Measurements from ENCODE around the gene POT1. TPM values are rescaled to one million over a fixed set of nuclear protein-coding genes. Genes with fewer than 3 reads are reported as not detected.

Gene POT1
- polyA plus RNA-seq, 1 donor (not counting 4 experiments of a cell fraction or from before 2014, with no cell fraction given): 36.6 TPM

DNA sequence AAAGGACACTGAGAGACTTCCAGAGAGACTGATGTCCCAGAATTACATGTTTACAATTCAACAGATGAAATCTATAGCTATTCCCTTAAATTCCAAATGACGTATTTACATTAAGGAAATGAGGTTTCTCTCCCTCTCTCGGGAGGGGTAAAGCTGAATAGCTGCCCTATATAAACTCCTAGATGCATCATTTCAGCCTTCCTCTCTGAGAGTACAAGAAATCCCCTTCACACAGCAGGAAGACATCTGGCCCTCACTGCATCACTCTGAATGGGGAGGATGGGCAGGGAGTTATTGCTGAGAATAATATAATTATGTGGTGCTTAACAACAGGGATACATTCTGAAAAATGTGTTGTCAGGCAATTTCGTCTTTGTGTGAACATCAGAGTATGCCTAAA lies 11.0 kb downstream of the POT1 start:
- no peak for TF ChIP-seq EZH2 (IDR thresholded peaks at IDR 0.05; ENCODE audit: low read length)
- TF ChIP-seq, protein P1, sequence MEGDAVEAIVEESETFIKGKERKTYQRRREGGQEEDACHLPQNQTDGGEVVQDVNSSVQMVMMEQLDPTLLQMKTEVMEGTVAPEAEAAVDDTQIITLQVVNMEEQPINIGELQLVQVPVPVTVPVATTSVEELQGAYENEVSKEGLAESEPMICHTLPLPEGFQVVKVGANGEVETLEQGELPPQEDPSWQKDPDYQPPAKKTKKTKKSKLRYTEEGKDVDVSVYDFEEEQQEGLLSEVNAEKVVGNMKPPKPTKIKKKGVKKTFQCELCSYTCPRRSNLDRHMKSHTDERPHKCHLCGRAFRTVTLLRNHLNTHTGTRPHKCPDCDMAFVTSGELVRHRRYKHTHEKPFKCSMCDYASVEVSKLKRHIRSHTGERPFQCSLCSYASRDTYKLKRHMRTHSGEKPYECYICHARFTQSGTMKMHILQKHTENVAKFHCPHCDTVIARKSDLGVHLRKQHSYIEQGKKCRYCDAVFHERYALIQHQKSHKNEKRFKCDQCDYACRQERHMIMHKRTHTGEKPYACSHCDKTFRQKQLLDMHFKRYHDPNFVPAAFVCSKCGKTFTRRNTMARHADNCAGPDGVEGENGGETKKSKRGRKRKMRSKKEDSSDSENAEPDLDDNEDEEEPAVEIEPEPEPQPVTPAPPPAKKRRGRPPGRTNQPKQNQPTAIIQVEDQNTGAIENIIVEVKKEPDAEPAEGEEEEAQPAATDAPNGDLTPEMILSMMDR (optimal IDR thresholded peaks at IDR 0.05 in 1 of 3, IDR thresholded peaks at IDR 0.05 in 1 of 3, conservative IDR thresholded peaks at IDR 0.05 in 1 of 3; ENCODE audit: extremely low read depth in 1 of 3, insufficient read depth in 2 of 3, low read length in 3 of 3): no peak
- no peak for FAIRE-seq
- dilution Hi-C loops (cut with MboI; ENCODE audit: extremely low pct_ligation_motif_present, low sequenced_read_pairs): no loop called here

DNA sequence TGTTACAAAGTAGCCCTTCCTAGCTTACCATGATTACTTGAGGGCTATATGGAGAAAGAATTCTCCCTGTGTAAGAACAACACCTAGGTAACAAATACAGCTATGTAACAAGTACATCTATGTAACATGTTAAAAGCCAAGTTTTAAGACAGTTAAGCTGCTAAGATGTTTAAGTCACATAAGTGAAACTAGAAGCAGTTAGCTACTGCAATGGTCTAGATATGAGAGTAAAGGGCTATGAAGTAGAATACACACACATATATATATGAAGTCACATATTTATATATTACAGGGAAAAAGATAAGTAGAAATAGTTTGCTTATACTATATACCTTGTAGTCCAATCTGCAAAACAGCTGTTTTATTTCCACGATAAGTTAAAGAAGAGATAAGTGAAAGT lies 14.4 kb downstream of the POT1 start:
- peaks cover 6% of the 10 kb centered on the region for H3K79me2 ChIP-seq (ENCODE audit: control insufficient read depth, insufficient read depth, low read length)
- H3K9ac ChIP-seq (ENCODE audit: control insufficient read depth, extremely low read depth, insufficient read depth, low read length): no peak overlapping the region
- no peak overlapping the region for H3K27ac ChIP-seq (ENCODE audit: control insufficient read depth, insufficient read depth, low read length)
- dilution Hi-C loops (cut with MboI; ENCODE audit: extremely low pct_ligation_motif_present, low sequenced_read_pairs): no loop called here
- no peaks in the 10 kb centered on the region for H3K4me1 ChIP-seq (ENCODE audit: control insufficient read depth, extremely low read depth, insufficient read depth, low read length)
- no peak overlapping the region for H3K4me3 ChIP-seq (ENCODE audit: control insufficient read depth in 2 of 3, extremely low read depth in 1 of 3, insufficient read depth in 2 of 3, low read depth in 1 of 3, low read length in 3 of 3)
- no peak for TF ChIP-seq EZH2 (IDR thresholded peaks at IDR 0.05; ENCODE audit: low read length)
- TF ChIP-seq, protein P1 (optimal IDR thresholded peaks at IDR 0.05 in 1 of 3, IDR thresholded peaks at IDR 0.05 in 1 of 3, conservative IDR thresholded peaks at IDR 0.05 in 1 of 3; ENCODE audit: extremely low read depth in 1 of 3, insufficient read depth in 2 of 3, low read length in 3 of 3): no peak
- DNase-seq (ENCODE audit: low read depth, low spot score) (no peak), FAIRE-seq (no peak)
- no peaks in the 10 kb centered on the region for H4K20me1 ChIP-seq (ENCODE audit: control insufficient read depth, extremely low read depth, insufficient read depth, low read length)
- no peaks in the 10 kb centered on the region for H3K9me1 ChIP-seq (ENCODE audit: control insufficient read depth, extremely low read depth, insufficient read depth, low read length)
- no peaks in the 10 kb centered on the region for H3K36me3 ChIP-seq (ENCODE audit: control insufficient read depth in 2 of 2, extremely low read depth in 1 of 2, insufficient read depth in 2 of 2, low read length in 2 of 2)
- H3K4me2 ChIP-seq (ENCODE audit: control insufficient read depth, extremely low read depth, insufficient read depth, low read depth, low read length): no peak overlapping the region
- H3K9me3 ChIP-seq (ENCODE audit: control insufficient read depth, low read depth, low read length): no peaks in the 10 kb centered on the region
- no peaks in the 10 kb centered on the region for H3K27me3 ChIP-seq (ENCODE audit: control insufficient read depth, extremely low read depth, insufficient read depth, low read length)
- H2AFZ ChIP-seq (ENCODE audit: control insufficient read depth, low read length): no peak overlapping the region

More for the DNA sequence above, 11.0 kb downstream of the POT1 start:
- no peaks in the 10 kb centered on the region for H4K20me1 ChIP-seq (ENCODE audit: control insufficient read depth, extremely low read depth, insufficient read depth, low read length)
- H3K4me1 ChIP-seq (ENCODE audit: control insufficient read depth, extremely low read depth, insufficient read depth, low read length): no peaks in the 10 kb centered on the region
- H3K79me2 ChIP-seq (ENCODE audit: control insufficient read depth, insufficient read depth, low read length): peaks cover 19% of the 10 kb centered on the region
- DNase-seq (ENCODE audit: low read depth, low spot score): no peak
- H2AFZ ChIP-seq (ENCODE audit: control insufficient read depth, low read length): no peak overlapping the region
- H3K4me2 ChIP-seq (ENCODE audit: control insufficient read depth, extremely low read depth, insufficient read depth, low read depth, low read length): no peak overlapping the region
- H3K36me3 ChIP-seq (ENCODE audit: control insufficient read depth in 2 of 2, extremely low read depth in 1 of 2, insufficient read depth in 2 of 2, low read length in 2 of 2): no peaks in the 10 kb centered on the region
- no peaks in the 10 kb centered on the region for H3K9me1 ChIP-seq (ENCODE audit: control insufficient read depth, extremely low read depth, insufficient read depth, low read length)
- no peak overlapping the region for H3K9ac ChIP-seq (ENCODE audit: control insufficient read depth, extremely low read depth, insufficient read depth, low read length)
- H3K27me3 ChIP-seq (ENCODE audit: control insufficient read depth, extremely low read depth, insufficient read depth, low read length): no peaks in the 10 kb centered on the region
- no peak overlapping the region for H3K4me3 ChIP-seq (ENCODE audit: control insufficient read depth in 2 of 3, extremely low read depth in 1 of 3, insufficient read depth in 2 of 3, low read depth in 1 of 3, low read length in 3 of 3)
- no peaks in the 10 kb centered on the region for H3K9me3 ChIP-seq (ENCODE audit: control insufficient read depth, low read depth, low read length)
- H3K27ac ChIP-seq (ENCODE audit: control insufficient read depth, insufficient read depth, low read length): no peak overlapping the region

All from keratinocyte (primary cell).